H4 (cell line): ENCODE data around the gene TMEM233. TPM values are rescaled to one million over a fixed set of nuclear protein-coding genes. Genes with fewer than 3 reads are reported as not detected.
"Not testable (repeated sequence)": the region's sequence is repeated elsewhere in the genome, so short reads cannot be mapped to it uniquely, and the experiment has no call there.

Source experiments
- DNase-seq: peaks from one replicate; pipeline ENCODE4 v3.0.0-alpha.2; 2015; ENCODE audit warnings: low spot score
- total RNA-seq: library from RNA; depleted of rRNA; stranded (reverse); fragments of >200 nt; shearing (Covaris generic); gene quantifications from 2 replicates; pipeline ENCODE4 v1.2.3, GENCODE V29; 2014

TMEM233 gene
- total RNA-seq, 1 experiment from 2014 or later, result 0.31 TPM

DNA sequence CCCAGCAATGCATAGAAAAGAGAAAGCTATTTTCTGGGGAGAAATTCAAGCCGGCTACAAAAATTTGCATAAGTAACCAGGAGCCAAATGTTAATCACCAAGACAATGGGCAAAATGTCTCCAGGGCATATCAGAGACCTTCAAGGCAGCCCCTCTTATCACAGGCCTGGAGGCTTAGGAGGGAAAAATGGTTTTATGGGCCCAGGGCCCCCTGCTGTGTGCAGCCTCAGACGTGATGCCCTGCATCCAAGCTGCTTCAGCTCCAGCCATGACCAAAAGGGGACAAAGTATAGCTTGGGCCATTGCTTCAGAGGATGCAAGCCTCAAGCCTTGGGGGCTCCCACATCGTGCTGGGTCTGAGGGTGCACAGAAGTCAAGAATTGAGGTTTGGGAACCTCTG is 15.8 kb downstream of the TMEM233 start:
- no peak for DNase-seq

DNA sequence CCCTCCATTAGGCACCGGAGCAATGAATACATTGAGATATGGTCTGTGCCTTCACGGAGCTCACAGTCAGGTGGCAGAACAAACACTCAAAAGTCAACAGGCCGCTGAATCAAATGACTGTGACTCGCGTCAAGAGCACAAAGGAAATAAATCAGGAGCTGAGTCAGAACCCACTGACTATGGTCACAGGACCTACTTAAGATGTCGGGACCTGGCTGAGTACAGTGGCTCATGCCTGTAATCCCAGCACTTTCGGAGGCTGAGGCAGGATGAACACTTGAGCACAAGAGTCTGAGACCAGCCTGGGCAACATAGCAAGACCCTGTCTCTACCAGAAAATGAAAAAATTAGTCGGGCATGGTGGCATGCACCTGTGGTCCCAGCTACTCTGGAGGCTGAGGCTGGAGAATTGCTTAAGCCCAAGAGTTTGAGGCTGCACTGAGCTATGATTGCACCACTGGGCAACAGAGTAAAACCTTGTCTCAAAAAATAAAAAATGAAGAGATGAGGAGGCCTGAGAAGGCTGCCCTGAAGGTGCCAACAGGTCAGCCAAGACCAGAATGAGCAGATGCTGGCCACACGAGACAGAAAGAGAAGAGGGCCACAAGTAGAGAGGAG is 19.9 kb downstream of the TMEM233 start:
- no peak for DNase-seq

DNA sequence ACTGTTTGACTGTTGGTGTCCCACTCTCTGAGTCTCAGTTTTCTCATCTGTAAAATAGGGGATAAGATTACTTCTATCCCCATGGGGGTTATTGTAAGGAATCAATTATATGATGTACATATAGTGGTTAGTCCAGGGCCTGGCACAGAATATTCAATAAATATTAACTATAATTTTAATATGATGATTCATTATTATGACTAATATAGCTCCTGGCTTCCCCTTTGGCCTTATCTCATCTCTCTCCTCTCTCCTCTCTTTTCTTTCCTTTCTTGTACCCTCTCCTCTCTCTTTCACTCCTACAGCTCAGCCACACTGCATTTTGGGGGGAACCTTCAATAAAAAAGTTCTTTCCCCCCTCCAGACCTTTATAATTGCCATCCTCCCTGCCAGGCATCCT is 21.1 kb downstream of the TMEM233 start:
- no peak for DNase-seq

DNA sequence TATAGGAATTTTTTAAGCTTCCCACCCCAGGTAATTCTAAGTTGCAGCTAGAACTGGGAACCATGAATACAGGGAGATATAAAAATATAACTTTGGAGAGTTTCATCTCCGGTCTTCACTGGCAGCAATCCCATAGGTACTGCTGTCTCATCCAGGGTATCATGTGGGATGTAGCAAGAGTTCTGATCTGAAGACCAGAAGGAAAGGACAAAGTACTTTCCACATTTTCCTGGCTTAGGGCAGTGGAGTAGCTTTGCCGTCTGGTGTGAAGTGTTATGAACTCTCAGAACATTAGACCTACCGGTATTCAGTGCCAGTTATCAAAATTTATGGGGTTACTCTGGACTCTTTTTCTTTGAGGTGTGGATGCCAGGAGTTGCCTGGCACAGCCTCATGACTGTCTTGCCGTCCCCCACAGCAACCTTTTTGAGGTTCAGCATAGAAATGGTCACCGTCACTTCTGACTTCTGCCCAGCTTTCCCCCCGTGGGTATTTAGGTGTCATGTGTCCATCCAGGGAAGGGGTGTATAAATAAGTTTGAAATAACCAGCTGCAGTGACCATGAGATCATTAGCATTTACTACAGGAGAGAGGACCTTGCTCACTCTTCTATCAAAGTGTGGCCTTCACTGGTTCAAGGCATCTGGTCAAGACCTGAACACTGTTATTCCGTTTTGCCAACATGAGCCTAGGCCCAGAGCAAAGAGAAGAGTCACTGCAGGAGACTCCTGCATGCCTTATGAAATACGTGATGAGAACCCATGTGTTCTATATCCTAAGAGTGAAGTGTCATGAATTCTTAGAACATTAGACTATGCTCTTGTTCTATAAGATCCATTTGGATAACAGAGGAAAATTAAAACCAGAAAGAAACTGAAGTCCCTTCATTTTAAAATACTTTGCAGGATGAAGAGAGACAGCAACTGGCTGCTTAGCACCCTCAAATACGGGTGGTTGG is 22.2 kb downstream of the TMEM233 start:
- DNase-seq, result no peak

DNA sequence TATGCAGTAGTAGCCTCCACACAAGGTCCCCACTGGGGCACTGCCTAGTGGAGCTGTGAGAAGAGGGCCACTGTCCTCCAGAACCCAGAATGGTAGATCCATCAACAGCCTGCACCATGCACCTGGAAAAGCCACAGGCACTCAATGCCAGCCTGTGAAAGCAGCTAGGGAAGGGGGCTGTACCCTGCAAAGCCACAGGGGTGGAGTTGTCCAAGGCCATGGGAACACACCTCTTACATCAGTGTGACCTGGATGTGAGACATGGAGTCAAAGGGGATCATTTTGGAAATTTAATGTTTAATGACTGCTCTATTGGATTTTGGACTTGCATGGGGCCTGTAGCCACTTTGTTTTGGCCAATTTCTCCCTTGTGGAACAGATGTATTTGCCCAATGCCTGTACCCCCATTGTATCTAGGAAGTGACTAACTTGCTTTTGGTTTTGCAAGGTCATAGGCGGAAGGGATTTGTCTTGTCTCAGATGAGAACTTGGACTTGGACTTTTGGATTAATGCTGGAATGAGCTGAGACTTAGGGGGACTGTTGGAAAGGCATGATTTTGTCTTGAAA is 24.8 kb downstream of the TMEM233 start:
- DNase-seq, result not testable (repeated sequence)

DNA sequence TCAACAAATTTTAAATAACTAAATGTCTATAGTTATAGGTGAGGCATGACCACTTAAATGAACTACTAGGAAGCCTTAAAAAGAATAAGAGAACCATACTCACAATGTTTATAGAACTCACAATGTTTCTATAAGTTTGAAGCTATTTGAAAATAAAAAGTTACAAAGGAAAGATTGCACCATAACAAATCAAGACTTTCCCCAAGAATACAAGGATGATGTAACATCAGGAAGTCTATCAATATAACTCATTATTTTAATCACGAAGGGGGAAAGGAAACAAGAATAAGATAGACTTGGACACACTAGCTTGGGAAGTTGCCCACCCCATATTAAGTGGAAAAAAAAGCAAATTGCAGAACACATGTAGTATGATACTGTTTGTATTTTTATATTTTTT is 26.9 kb downstream of the TMEM233 start:
- no peak for DNase-seq

DNA sequence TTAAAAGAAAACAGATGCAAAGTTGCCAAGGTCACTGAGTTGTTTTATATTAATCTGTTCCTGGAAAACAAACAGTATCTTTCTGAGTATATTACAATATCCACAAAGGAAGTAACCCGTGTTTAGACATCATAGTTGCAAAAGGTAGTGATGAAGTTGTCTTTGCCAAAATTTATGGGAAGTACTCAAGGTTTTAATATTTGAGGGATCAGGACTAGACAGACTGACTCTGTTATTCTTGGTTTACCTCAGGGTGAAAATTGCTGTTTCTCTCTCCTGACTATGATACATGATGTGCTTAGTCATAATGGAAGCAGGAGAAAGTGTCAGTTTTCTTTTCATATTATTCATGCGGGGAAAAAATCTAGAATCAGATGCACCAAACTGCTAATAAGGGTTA is 28.3 kb downstream of the TMEM233 start:
- DNase-seq, result no peak

DNA sequence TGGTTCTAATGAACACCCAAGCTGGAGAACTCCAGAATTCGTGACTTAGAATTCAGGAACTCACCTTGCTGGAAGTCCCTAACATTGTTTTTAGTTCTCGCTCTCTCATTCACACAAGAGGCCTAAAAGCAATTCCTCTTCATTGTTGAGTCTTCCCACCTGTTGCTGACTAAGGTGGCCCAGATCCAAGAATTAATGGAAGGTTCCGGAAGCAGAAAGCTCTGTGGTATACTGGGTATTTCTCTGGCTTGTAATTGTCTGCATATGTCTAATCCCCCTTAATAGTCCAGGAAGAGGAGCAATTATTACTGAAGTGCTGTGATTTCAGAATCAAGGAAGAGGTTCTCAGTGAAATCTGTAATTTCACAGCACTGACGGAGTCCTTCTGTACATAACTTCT is 31.4 kb downstream of the TMEM233 start:
- peak; percentile 31 for DNase-seq

DNA sequence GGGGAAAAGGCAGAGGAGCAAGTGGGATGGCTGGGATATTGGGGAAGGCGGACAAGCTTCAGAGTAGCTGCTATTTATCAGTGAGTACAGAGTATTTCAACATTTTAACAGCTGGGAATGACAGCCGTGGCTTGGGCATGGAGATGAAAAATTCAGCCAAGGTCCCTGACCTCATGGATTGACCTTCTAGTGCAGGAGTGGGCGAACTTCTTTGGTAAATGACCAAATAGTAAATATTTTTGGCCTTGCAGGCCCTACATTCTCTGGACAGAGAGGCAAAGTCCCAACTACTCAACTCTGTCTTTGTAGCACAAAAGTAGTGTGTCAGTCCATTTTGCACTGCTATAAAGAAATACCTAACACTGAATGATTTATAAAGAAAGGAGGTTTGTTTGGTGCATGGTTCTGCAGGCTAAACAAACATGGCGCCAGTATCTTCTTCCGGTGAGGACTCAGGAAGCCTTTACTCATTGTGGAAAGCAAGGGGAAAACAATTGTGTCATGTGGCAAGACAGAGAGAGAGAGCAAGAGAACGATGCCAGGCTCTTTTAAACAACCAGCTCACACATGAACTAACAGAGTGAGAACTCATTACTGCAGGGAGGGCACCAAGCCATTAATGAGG is 33.6 kb downstream of the TMEM233 start:
- no peak for DNase-seq

DNA sequence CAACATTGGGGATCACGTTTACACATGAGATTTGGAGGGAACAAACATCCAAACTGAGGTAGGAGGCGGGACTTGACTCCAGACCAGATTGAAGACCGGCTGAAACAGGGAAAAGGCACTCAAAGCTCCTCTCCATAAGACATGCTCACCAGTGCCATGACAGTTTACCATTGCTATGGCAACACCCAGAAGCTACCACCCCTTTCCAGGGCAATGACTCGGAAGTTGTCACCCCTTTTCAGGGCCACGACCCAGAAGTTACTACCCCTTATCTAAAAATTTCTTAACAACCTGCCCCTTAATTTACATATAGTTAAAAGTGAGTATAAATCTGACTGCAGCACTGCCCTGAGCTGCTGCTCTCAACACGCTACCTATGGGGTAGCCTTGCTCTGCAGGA is 34.1 kb downstream of the TMEM233 start:
- DNase-seq, result no peak

DNA sequence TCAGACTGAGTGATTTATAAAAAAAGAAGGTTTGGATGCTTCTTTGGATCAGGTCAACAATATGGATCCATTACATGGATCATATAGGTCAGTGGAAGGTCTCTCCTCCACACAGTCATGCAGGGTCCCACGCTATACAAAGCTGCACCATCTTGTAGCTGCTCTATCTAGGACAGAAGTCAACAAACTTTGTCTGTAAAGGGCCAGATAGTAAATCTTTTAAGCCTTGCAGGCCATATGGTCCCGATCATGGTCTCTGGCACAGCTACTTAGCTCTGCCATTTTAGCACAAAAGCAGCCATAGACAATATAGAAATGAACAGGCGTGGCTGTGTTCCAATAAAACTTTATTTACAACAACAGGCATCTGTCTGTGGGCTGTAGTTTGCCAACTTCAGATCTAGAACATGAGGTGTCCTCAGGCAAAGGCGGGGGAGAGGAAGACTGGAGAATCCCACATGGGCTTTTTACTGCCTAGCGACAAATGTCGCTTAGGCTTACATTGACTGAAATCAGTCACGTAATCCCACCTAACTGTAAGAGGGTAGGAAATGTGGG is 36.7 kb downstream of the TMEM233 start:
- no peak for DNase-seq

DNA sequence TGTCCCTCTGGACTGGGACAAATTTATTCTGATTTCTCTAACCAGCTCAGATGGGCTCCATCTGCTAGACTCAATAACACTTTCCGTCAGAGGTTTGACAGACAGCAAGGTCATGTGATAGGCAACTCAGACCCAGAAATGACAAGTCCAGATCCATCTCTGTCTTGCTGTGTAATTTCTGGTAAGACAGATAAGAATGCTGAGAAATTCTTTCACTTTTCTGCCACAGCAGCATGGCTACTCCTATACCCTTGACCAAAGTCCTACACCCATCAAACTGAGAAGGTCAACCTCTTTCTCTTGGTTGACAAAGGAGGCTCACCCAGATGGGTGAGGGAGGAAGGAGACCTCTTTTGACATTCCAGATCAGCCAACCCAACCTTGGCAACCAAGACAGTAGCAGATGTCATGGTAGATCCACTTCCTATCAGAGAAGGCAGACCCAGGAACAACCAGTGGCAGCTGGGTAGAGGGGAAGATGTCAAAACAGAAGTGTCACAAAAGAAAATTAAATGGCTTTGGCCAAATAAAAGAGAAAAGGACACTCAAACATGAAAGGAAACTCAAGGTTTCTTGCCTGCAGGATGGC is 37.5 kb downstream of the TMEM233 start:
- DNase-seq, result no peak

DNA sequence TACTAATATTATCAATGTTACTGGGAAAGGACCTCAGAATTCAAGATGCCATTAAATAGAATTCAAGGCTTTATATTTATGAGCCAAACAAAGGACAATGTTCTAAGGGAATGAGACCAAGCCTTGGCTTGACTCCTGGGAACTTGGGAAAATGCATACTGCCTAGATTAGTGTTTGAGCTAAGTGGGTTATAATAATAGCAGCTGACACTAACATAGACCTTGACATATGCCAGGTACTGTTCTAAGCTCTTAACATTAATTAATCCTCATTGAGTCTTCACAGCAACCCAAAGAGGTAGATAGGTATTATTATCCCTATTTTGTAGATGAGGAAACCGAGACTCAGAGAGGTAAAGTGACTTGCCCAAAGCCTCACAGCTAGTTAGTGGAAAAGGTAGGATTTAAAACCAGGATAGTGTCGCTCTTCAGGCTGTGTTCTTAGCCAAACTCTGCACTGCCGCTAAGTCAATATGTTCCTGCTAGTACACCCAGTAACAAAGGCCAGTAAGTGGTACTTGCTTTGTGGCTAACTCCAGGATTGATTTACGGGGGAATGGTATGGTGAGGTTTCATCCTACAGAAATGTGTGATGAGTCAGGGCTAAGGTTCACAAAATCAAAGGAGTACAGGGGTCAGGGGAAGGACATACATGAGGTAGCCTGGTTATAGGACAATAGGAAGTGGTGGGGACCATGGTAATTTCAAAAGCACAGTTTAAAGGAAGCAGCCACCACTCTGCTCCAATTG is 38.5 kb downstream of the TMEM233 start:
- peak; percentile 47 for DNase-seq

DNA sequence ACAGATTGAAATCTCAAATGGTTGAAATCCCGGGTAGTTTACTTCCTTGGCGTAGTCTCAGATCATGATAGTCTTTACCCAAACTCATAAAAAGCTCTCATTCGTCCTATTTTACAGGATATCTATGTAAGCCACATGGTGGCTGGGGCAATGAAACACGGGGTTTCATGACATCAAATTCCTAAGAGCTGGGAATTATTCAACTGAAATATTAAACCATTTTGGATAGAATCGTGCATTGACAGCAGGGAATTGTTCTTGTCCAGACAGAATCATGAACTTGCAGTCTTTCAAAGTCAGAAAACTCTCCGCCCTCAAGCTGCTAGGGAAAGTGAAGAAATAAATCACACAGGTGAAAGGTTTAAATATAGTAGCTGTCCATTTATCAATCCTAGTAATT is 41.2 kb downstream of the TMEM233 start:
- no peak for DNase-seq

DNA sequence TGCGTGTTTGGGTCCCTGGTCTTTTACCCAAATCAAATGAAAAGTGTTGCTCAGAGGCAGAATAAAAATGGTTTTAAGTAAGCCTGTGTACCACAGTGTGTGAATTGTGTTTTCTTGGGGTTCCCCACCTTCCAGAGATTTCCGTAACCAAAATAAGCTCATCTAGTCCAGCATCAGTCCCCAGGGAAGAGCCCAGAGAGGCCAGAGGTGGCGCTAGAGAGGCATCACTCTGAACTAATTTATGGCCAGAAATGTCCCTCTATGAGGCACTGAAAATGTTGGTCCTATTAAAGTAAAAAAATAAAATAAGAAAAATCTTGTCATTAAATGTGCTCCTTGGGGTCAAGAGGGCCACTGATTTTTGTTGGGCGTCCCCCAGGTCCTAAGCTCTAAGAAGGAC is 49.4 kb downstream of the TMEM233 start:
- no peak for DNase-seq

DNA sequence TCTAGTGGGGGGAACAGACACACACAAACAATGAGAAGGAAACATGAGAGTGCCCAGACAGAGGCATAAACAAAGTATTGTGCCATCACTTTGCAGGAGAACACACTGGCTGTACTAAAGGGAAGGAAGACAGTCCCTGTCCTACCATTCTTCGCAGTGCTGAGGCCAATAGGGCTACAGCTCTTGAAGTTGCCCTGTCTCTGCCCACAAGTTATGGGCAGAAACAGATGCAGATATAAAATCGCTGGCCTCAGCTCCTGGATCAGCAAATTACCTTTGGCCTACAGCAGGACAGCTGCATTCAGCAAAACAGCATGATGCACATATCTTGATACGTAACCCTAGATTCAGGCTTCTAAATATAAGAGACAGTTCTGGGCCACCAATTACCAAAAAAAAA is 51.4 kb downstream of the TMEM233 start:
- no peak for DNase-seq

DNA sequence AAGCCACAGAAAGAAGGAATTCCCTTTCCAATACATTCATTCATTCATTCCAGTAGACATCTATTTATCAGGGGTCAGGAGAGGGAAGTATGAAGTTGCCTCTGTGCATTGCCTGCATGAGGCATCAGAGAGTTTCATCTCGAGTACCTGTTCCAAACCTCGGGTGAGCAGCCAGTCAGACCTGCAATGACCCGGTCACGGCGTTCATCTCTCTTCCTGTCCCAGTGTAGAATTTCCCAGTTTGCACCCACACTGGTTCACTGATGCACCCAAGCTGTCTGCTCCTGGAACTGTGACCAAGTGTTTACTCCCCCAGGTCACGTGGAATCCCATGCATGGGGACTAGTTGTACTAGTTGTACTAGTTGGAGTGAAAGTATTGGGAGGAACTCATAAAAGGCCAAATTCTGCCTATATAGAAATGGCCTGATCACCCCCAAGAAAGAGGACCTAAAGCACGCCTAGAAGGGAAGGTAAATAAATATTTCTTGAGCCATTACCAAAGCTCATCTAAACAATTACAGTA is 52.0 kb downstream of the TMEM233 start:
- DNase-seq, result no peak

DNA sequence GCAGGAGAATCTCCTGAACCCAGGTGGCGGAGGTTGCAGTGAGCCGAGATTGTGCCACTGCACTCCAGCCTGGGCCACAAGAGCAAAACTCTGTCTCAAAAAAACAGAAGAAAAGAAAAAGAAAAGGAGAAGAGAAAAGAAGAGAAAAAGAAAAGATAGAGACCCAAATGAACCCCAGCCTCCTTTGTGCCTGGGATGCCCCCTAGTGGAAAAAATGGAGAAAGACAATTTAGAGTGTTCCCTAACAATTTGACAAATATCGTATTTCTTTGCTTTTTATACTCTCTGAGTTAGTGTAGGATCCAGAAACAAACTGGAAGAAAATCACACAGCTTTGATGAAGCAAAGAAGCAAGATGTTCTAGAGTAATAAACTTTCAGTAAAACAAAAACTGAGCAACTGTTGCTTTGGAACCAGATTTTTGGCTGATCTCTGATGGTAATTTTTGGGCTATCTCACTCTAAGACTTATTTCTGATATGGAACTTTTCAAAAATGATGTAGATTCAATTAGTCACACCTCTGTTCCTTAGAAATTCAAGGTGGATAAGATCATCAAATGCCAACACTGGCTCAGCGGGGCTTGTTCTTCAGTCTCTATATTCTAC is 55.7 kb downstream of the TMEM233 start:
- no peak for DNase-seq

DNA sequence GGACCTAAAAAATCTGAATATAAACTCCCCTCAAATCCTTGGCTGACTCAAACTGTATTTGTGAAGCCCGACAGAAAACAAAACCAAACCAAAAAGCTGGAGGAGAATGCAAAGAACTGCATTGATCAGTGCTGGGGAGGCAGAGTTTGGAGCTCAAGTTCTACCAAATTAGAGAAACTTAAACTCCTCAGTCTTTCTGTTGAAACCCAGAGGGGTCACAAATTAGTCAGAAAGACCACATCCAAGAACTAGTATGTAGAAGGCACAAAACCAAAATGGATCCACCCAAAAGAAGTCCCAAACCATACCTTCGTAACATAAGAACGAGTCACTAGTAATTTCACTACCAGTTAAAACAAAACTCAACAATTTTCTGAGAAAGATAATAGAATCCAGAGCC is 59.1 kb downstream of the TMEM233 start:
- no peak for DNase-seq

DNA sequence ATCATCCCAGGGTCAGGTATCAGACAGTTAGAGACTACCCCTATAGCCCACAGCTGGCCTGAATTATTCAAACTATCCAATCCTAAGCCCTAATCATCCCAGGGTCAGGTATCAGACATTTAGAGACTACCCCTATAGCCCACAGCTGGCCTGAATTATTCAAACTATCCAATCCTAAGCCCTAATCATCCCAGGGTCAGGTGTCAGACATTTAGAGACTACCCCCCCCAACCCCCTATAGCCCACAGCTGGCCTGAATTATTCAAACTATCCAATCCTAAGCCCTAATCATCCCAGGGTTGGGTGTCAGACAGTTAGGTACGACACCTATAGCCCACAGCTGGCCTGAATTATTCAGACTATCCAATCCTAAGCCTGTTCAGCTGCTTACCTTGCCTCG is 63.4 kb downstream of the TMEM233 start:
- not testable (repeated sequence) for DNase-seq
